Left ventricle myocardium inferior (tissue), 1 donor: ENCODE data around the gene LSM11. TPM values are rescaled to one million over a fixed set of nuclear protein-coding genes. Genes with fewer than 3 reads are reported as not detected.

Source experiments
- DNase-seq: peaks from one replicate; pipeline ENCODE4 v3.0.0-alpha.2; 2020
- H3K27ac ChIP-seq: fragments of 200-600 bp; replicated peaks from 2 replicates; pipeline ENCODE4 v1.8.0; 2021
- H3K27me3 ChIP-seq: fragments of 200-600 bp; 2 replicates; pipeline ENCODE4 v1.8.0; 2021; ENCODE audit warnings: low read depth
- H3K36me3 ChIP-seq: fragments of 200-600 bp; 2 replicates; pipeline ENCODE4 v1.8.0; 2021
- H3K4me1 ChIP-seq: fragments of 200-600 bp; 2 replicates; pipeline ENCODE4 v1.8.0; 2021
- H3K4me3 ChIP-seq: fragments of 200-600 bp; 2 replicates; pipeline ENCODE4 v1.8.0; 2021; ENCODE audit warnings: mild to moderate bottlenecking, moderate library complexity
- H3K9me3 ChIP-seq: fragments of 200-600 bp; replicated peaks from 2 replicates; pipeline ENCODE4 v1.8.0; 2021
- intact Hi-C: fragments of 100-400 bp; cut with micrococcal nuclease; formaldehyde crosslinking; loops from one replicate; pipeline ENCODE4 v1.11.0; 2022
- total RNA-seq: library from RNA; stranded (reverse); fragmentation: NEBNext Ultra II Directional; extraction: Animal tissue kit (Norgen Biotek cat#: 25700); gene quantifications from one replicate; pipeline ENCODE4 v1.2.1, GENCODE V29; 2021
- TF ChIP-seq, protein P1 (sequence below): fragments of 200-600 bp; IDR thresholded peaks from 2 replicates; pipeline ENCODE4 v1.8.0; 2021; ENCODE audit warnings: antibody characterized with exemption, mild to moderate bottlenecking, borderline replicate concordance
- donor health status: DM: no; HTN: yes; CAD: no; lungs with severe emphysema.

The LSM11 gene
- total RNA-seq, 1 donor from 2014 or later = 1.3 TPM

DNA sequence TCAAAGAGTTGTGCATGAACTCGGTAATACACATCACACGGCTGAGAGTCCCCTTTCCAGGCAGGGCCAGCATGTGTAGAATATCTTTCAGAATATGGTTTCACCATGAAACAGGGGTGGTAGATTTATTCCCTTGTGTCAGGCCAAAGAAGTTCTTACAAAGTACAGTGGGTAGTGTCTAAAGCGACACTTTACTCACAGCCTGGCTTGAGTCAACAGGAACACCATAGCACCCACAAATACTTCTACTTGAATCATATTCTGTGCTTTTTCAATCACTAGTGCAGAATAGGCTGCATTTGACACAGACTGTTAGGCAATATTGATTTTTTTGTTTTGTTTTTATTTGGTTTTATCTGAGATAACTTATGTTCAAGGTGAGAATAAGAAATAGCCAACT, 12.6 kb downstream of the LSM11 start:
- TF ChIP-seq, protein P1, sequence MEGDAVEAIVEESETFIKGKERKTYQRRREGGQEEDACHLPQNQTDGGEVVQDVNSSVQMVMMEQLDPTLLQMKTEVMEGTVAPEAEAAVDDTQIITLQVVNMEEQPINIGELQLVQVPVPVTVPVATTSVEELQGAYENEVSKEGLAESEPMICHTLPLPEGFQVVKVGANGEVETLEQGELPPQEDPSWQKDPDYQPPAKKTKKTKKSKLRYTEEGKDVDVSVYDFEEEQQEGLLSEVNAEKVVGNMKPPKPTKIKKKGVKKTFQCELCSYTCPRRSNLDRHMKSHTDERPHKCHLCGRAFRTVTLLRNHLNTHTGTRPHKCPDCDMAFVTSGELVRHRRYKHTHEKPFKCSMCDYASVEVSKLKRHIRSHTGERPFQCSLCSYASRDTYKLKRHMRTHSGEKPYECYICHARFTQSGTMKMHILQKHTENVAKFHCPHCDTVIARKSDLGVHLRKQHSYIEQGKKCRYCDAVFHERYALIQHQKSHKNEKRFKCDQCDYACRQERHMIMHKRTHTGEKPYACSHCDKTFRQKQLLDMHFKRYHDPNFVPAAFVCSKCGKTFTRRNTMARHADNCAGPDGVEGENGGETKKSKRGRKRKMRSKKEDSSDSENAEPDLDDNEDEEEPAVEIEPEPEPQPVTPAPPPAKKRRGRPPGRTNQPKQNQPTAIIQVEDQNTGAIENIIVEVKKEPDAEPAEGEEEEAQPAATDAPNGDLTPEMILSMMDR = no peak
- intact Hi-C loops = no loop called here
- Histone ChIP-seq H3K27ac (no peak overlapping the region), H3K4me1 (no peaks in the 10 kb centered on the region), H3K36me3 (peaks cover 52% of the 10 kb centered on the region), H3K27me3 (no peaks in the 10 kb centered on the region), H3K4me3 (no peak overlapping the region), H3K9me3 (no peaks in the 10 kb centered on the region)
- DNase-seq = no peak

DNA sequence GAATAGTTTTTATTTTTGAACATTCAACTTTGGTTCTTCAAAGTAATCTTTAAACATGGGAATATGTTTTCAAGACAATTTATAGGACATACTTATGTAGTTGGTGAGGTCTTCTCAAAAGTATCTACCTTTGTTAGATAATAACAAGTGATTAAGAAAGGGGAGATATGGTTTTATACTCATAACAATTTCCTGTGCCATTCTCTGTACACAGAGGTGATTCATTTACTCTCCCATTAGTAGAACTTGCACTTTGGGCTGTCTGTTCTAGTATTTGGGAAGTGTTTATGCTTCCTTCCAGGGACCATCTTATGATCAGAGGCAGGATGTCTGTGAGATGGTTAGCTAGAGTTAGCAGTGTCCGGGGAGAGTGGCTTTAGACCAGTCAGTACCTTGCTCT, 15.2 kb downstream of the LSM11 start:
- Histone ChIP-seq H3K27me3 (no peaks in the 10 kb centered on the region), H3K9me3 (no peaks in the 10 kb centered on the region), H3K4me1 (no peaks in the 10 kb centered on the region), H3K4me3 (no peak overlapping the region), H3K27ac (no peak overlapping the region), H3K36me3 (peaks cover 27% of the 10 kb centered on the region)
- intact Hi-C loops = no loop called here
- TF ChIP-seq, protein P1 = no peak
- no peak for DNase-seq

DNA sequence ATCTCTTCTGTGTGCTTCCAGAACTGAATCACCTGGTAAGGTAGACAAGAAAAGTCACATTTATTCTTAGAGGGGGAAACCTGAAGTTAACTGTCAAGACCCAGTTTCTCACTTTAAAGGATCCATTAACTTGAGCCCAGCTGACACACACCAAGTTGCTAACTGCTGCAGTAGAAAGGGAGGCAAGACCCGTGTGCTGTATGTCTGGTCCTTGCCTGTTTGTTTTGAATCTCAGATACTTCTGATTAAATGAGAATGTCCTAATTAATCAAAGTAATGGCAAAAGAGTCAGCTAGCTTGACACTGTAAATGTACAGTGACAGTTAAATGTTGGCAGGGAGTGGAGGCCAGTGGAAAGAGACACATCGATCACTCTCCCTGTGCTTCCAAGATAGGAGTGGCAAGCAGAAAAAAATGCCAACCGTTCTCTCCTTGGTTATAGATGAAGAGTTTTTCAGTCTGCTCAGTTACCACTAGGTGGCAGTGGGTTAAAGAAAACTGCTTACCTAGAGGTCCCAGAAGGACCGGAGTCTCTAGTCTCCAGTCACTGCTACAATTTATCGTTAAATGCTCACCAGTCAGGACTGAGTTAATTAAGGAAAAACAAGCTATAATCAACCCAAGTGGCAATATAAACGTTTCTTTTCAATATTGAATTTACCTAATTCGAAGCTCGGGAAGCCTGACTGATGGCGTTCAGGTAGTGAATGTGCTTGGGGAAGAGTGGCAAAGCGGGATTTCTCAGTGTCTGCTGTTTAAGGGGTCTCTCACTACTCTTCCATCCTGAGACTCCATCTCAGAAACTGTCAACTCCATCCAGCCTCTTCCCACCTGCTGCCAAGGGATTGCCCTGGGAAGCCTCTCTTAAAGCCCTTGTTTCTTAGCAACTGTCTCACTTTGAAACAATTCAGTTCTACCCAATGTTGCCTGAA, 18.4 kb downstream of the LSM11 start:
- no peaks in the 10 kb centered on the region for H3K36me3 ChIP-seq
- no peak overlapping the region for H3K27ac ChIP-seq
- H3K27me3 ChIP-seq = no peaks in the 10 kb centered on the region
- H3K9me3 ChIP-seq = no peaks in the 10 kb centered on the region
- DNase-seq = no peak
- TF ChIP-seq, protein P1 = peak; percentile 85
- H3K4me1 ChIP-seq = no peaks in the 10 kb centered on the region
- H3K4me3 ChIP-seq = no peak overlapping the region
- intact Hi-C loops = no loop called here

DNA sequence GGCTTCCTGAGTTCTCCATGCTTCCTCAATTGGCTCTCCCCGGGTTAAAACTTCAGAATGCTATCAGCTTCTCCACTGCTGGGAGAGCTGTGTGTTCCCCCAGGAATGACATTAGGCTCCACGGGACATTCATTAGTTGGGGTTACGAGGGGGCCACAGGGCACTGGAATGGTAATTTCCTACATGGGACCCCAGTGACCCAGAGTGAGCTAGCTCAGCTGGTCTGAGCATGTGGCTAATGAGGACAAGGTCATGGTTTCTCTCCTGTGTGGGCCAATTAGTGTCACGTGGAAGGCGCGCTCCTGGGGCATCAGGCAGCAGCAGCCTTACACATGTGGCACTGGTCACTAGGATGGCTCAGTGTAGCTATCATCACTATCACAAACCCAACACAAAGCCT, 21.0 kb downstream of the LSM11 start:
- no peak for DNase-seq
- Histone ChIP-seq H3K27ac (no peak overlapping the region), H3K4me1 (no peaks in the 10 kb centered on the region), H3K4me3 (no peak overlapping the region), H3K36me3 (no peaks in the 10 kb centered on the region), H3K27me3 (no peaks in the 10 kb centered on the region), H3K9me3 (no peaks in the 10 kb centered on the region)
- TF ChIP-seq, protein P1 = no peak
- intact Hi-C loops = no loop called here

DNA sequence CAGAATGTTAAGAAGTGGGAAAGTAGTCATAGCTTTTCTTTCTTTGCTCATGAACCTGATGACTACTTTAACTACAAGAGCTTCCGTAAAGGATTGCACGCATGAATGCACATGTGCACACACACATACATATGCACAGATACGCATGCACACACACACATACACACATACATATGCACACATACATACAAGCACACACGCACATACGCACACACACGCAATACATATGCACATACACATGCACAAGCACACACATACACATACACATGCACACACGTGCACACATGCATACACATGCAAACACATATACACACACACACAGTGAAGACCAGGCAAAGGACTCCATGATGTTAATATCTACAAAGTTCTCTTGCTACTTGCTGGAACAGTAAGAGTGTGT, 22.9 kb downstream of the LSM11 start:
- H3K4me3 ChIP-seq = no peak overlapping the region
- intact Hi-C loops = no loop called here
- peaks cover 8% of the 10 kb centered on the region for H3K9me3 ChIP-seq
- no peaks in the 10 kb centered on the region for H3K36me3 ChIP-seq
- TF ChIP-seq, protein P1 = no peak
- DNase-seq = no peak
- no peaks in the 10 kb centered on the region for H3K27me3 ChIP-seq
- no peaks in the 10 kb centered on the region for H3K4me1 ChIP-seq
- no peak overlapping the region for H3K27ac ChIP-seq
